Measurements from ENCODE around the gene ZNF764. TPM values are rescaled to one million over a fixed set of nuclear protein-coding genes. Genes with fewer than 3 reads are reported as not detected.

The ZNF764 gene
- total and polyA plus RNA-seq, 9 of the 15 experiments (the other 6 are each of a cell fraction or from before 2014, with no cell fraction given): 0.69 to 10.1 (median 4.1) TPM

- TF ChIP-seq RBM14 (IDR thresholded peaks at IDR 0.05; ENCODE audit: borderline replicate concordance, insufficient read depth, low read depth, low read length): 0 out of 2 replicates have a peak, but pooled peaks have one; percentile 60
- TF ChIP-seq GABPB1 (CRISPR knock-in tag; IDR thresholded peaks at IDR 0.05): peak; percentile 90
- TF ChIP-seq ETV5 (CRISPR knock-in tag; IDR thresholded peaks at IDR 0.05; ENCODE audit: low read depth): peak; percentile 76
- no peak for TF ChIP-seq ZBED1 (IDR thresholded peaks at IDR 0.05)
- no peak for TF ChIP-seq PRPF4 (IDR thresholded peaks at IDR 0.05; ENCODE audit: insufficient read depth, low read depth, low read length, poor library complexity, severe bottlenecking)
- no peak for TF ChIP-seq CHAMP1 (IDR thresholded peaks at IDR 0.05)
- TF ChIP-seq HDAC2 (IDR thresholded peaks at IDR 0.05): peak; percentile 64
- peak; percentile 72 for TF ChIP-seq NFIC (IDR thresholded peaks at IDR 0.05)
- 0 out of 2 replicates have a peak, but pooled peaks have one; percentile 27 for TF ChIP-seq ZNF316 (IDR thresholded peaks at IDR 0.05)
- TF ChIP-seq HCFC1 (IDR thresholded peaks at IDR 0.05; ENCODE audit: low read depth, low read length): peak; percentile 89
- TF ChIP-seq E2F8 (IDR thresholded peaks at IDR 0.05; ENCODE audit: low read depth, partially characterized antibody): peak; percentile 83
- peak; percentile 94 for TF ChIP-seq CXXC5 (CRISPR knock-in tag; IDR thresholded peaks at IDR 0.05)
- TF ChIP-seq ELF1 (tag; IDR thresholded peaks at IDR 0.05): 0 out of 2 replicates have a peak, but pooled peaks have one; percentile 61
- peak; percentile 28; the same call in 1 of the 2 replicates for TF ChIP-seq DEAF1 (CRISPR knock-in tag; IDR thresholded peaks at IDR 0.05)
- 0 out of 2 replicates have a peak, but pooled peaks have one; percentile 15 for TF ChIP-seq EGR1 (conservative IDR thresholded peaks at IDR 0.05)
- TF ChIP-seq E2F4 (CRISPR knock-in tag; IDR thresholded peaks at IDR 0.05; ENCODE audit: low read depth): peak; percentile 97
- peak; percentile 98 for TF ChIP-seq RNF2 (IDR thresholded peaks at IDR 0.05)
- TF ChIP-seq ZBTB34 (CRISPR knock-in tag; IDR thresholded peaks at IDR 0.05): no peak
- peak; percentile 82 for TF ChIP-seq GABPA (tag; conservative IDR thresholded peaks at IDR 0.05; ENCODE audit: low read depth)
Observed at GRCh38 chr16:30585400-30586191, 27.4 kb upstream of the ZNF764 start, which contains the start of gene ZNF785 (continued).

Data from K562 (cell line).